Type B pancreatic cell (in vitro differentiated cells): ENCODE results near the gene BBLN. TPM values are rescaled to one million over a fixed set of nuclear protein-coding genes. Genes with fewer than 3 reads are reported as not detected.

Experiments used
- DNase-seq: peaks from one replicate; pipeline ENCODE4 v3.0.0; 2021; ENCODE audit warnings: mixed read lengths; ENCODE audit not compliant: unreplicated experiment; ENCODE audit errors: extremely low spot score
- H3K27ac Mint-ChIP-seq: 2 replicates; pipeline ENCODE4 v1.8.0; 2021; ENCODE audit warnings: mild to moderate bottlenecking, mixed read lengths
- H3K27me3 Mint-ChIP-seq: 2 replicates; pipeline ENCODE4 v1.8.0; 2021; ENCODE audit warnings: mixed read lengths
- H3K36me3 Mint-ChIP-seq: 2 replicates; pipeline ENCODE4 v1.8.0; 2021; ENCODE audit warnings: mixed read lengths
- H3K4me1 Mint-ChIP-seq: one replicate; pipeline ENCODE4 v1.8.0; 2021; ENCODE audit warnings: mixed read lengths; ENCODE audit not compliant: unreplicated experiment
- H3K4me3 Mint-ChIP-seq: 2 replicates; pipeline ENCODE4 v1.8.0; 2021; ENCODE audit warnings: mild to moderate bottlenecking, mixed read lengths
- H3K9me3 Mint-ChIP-seq: 2 replicates; pipeline ENCODE4 v1.8.0; 2021; ENCODE audit warnings: mixed read lengths
- total RNA-seq: library from RNA; stranded (reverse); gene quantifications from 2 replicates; pipeline ENCODE4 v1.2.1, GENCODE V29; 2021; ENCODE audit warnings: low replicate concordance
- TF ChIP-seq, protein P1 (sequence below): fragments of 200-600 bp; sonication (generic); conservative IDR thresholded peaks from 2 replicates; pipeline ENCODE4 v1.5.0; 2021; ENCODE audit warnings: antibody characterized with exemption, mild to moderate bottlenecking

BBLN gene
- total RNA-seq, 1 donor from 2014 or later = 108 TPM

DNA sequence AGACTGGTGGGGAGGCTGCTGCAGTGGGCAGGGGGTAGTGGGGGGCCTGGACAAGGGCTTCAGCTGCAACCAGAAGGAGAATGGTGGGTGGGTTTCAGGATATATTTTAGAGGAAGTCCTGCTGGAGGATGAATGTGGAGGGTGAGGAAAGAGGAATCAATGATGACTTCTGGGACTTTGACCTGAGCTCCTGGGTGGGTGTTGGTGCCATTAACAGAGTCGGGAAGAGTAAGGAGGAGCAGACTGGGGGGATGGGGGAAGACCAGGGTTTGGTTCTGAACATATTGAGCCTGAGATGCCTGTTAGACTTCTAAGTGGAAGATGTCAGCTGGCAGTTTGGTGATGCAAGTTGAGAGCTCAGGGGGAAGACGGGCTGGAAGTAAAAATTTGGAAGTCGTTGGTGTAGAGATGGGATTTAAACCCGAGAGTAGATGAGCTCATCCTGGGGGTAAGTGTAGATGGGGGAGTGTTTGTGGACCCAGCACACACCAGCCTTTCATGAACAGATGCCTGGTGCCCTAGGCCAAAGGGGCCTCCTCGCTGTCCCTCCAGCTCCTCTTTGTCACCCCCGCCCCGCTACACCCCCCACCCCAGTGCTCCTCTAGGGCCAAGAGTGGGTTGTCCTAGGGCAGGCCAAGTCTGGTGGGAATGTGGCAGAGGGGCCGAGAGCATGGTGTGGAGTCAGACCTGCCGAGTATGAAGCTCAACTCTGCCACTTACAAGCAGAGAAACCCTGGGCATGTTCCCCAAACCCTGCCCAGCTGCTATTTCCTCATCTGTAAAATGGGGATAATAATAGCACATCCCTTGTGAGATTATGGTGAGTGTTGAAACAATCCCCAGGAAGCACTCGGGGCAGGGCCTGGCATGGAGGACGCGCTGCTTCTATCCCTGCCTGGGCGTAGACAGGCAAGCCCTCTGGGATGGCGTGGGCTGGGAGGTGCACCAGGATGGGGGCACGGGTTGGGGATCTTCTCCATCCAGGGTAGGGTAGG lies 47.1 kb downstream of the BBLN start:
- Mint-ChIP-seq H3K4me3 (peak overlapping the region; percentile 35), H3K9me3 (no peaks in the 10 kb centered on the region), H3K4me1 (peaks cover 45% of the 10 kb centered on the region), H3K27me3 (peaks cover 3% of the 10 kb centered on the region), H3K27ac (no peak overlapping the region), H3K36me3 (no peaks in the 10 kb centered on the region)
- no peak for DNase-seq
- TF ChIP-seq, protein P1, sequence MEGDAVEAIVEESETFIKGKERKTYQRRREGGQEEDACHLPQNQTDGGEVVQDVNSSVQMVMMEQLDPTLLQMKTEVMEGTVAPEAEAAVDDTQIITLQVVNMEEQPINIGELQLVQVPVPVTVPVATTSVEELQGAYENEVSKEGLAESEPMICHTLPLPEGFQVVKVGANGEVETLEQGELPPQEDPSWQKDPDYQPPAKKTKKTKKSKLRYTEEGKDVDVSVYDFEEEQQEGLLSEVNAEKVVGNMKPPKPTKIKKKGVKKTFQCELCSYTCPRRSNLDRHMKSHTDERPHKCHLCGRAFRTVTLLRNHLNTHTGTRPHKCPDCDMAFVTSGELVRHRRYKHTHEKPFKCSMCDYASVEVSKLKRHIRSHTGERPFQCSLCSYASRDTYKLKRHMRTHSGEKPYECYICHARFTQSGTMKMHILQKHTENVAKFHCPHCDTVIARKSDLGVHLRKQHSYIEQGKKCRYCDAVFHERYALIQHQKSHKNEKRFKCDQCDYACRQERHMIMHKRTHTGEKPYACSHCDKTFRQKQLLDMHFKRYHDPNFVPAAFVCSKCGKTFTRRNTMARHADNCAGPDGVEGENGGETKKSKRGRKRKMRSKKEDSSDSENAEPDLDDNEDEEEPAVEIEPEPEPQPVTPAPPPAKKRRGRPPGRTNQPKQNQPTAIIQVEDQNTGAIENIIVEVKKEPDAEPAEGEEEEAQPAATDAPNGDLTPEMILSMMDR = no peak

GRCh38 chr9:128208386-128208785 lies 48.3 kb downstream of the BBLN start:
- Mint-ChIP-seq H3K4me1 (peaks cover 42% of the 10 kb centered on the region), H3K36me3 (no peaks in the 10 kb centered on the region), H3K27ac (no peak overlapping the region), H3K27me3 (peaks cover 3% of the 10 kb centered on the region), H3K4me3 (no peak overlapping the region), H3K9me3 (no peaks in the 10 kb centered on the region)
- TF ChIP-seq, protein P1 = no peak
- DNase-seq = no peak

- no peak overlapping the region for H3K27ac Mint-ChIP-seq
- no peaks in the 10 kb centered on the region for H3K9me3 Mint-ChIP-seq
- H3K4me1 Mint-ChIP-seq = peaks cover 41% of the 10 kb centered on the region
- H3K27me3 Mint-ChIP-seq = peaks cover 3% of the 10 kb centered on the region
- no peaks in the 10 kb centered on the region for H3K36me3 Mint-ChIP-seq
- no peak overlapping the region for H3K4me3 Mint-ChIP-seq
- DNase-seq = no peak
- TF ChIP-seq, protein P1 = no peak
Measured at GRCh38 chr9:128208946-128209669, 49.0 kb downstream of the BBLN start.

GRCh38 chr9:128211186-128211980 lies 51.3 kb downstream of the BBLN start:
- Mint-ChIP-seq H3K4me1 (peaks cover 33% of the 10 kb centered on the region), H3K36me3 (no peaks in the 10 kb centered on the region), H3K9me3 (no peaks in the 10 kb centered on the region), H3K27ac (peak overlapping the region; percentile 27), H3K4me3 (peak overlapping the region; percentile 63), H3K27me3 (no peaks in the 10 kb centered on the region)
- TF ChIP-seq, protein P1 = no peak
- no peak for DNase-seq

- Mint-ChIP-seq H3K36me3 (no peaks in the 10 kb centered on the region), H3K27ac (peak overlapping the region; percentile 27), H3K4me3 (no peak overlapping the region), H3K27me3 (no peaks in the 10 kb centered on the region), H3K9me3 (no peaks in the 10 kb centered on the region), H3K4me1 (peaks cover 28% of the 10 kb centered on the region)
- TF ChIP-seq, protein P1 = no peak
- no peak for DNase-seq
Measured at GRCh38 chr9:128211981-128212281, 51.9 kb downstream of the BBLN start.
